ENCODE measurements around the gene LMF1.

The LMF1 gene

GRCh38 chr16:965487-965886 is 5.3 kb downstream of the LMF1 start:
- Histone ChIP-seq H3K4me2 (ENCODE audit: low read depth, low read length, poor library complexity, severe bottlenecking) (no peak overlapping the region), H3K9ac (ENCODE audit: low read length) (no peak overlapping the region), H3K9me3 (ENCODE audit: insufficient read depth, low read length) (no peaks in the 10 kb centered on the region), H3K4me3 (ENCODE audit: insufficient read depth, low read length, poor library complexity, severe bottlenecking) (no peak overlapping the region), H2AFZ (ENCODE audit: low read depth, low read length, severe bottlenecking) (no peak overlapping the region), H3F3A (ENCODE audit: insufficient read depth) (no peaks in the 10 kb centered on the region), H3K36me3 (ENCODE audit: low read length) (no peaks in the 10 kb centered on the region), H4K20me1 (ENCODE audit: low read depth, low read length) (no peaks in the 10 kb centered on the region), H3K9me2 (replicated peaks; ENCODE audit: insufficient read depth, low read length) (no peaks in the 10 kb centered on the region), H3K27ac (ENCODE audit: low read depth, low read length) (no peak overlapping the region), H3K79me2 (ENCODE audit: insufficient read depth, low read length) (no peaks in the 10 kb centered on the region), H3K27me3 (ENCODE audit: low read length) (no peaks in the 10 kb centered on the region)
- TF ChIP-seq CTCF (IDR thresholded peaks at IDR 0.05; ENCODE audit: insufficient read depth, low read length, poor library complexity, severe bottlenecking), result no peak
- no peak for TF ChIP-seq EZH2phosphoT487 (conservative IDR thresholded peaks at IDR 0.05; ENCODE audit: low read length)

GRCh38 chr16:965036-965395 is 5.8 kb downstream of the LMF1 start:
- no peak overlapping the region for H3K9ac ChIP-seq (ENCODE audit: low read length)
- no peaks in the 10 kb centered on the region for H3K36me3 ChIP-seq (ENCODE audit: low read length)
- no peaks in the 10 kb centered on the region for H3K79me2 ChIP-seq (ENCODE audit: insufficient read depth, low read length)
- no peak overlapping the region for H2AFZ ChIP-seq (ENCODE audit: low read depth, low read length, severe bottlenecking)
- H3K4me3 ChIP-seq (ENCODE audit: insufficient read depth, low read length, poor library complexity, severe bottlenecking), result no peak overlapping the region
- H3K4me2 ChIP-seq (ENCODE audit: low read depth, low read length, poor library complexity, severe bottlenecking), result no peak overlapping the region
- no peak overlapping the region for H3K27ac ChIP-seq (ENCODE audit: low read depth, low read length)
- H4K20me1 ChIP-seq (ENCODE audit: low read depth, low read length), result no peaks in the 10 kb centered on the region
- no peaks in the 10 kb centered on the region for H3F3A ChIP-seq (ENCODE audit: insufficient read depth)
- no peaks in the 10 kb centered on the region for H3K9me3 ChIP-seq (ENCODE audit: insufficient read depth, low read length)
- TF ChIP-seq CTCF (IDR thresholded peaks at IDR 0.05; ENCODE audit: insufficient read depth, low read length, poor library complexity, severe bottlenecking), result no peak
- no peak for TF ChIP-seq EZH2phosphoT487 (conservative IDR thresholded peaks at IDR 0.05; ENCODE audit: low read length)
- H3K9me2 ChIP-seq (replicated peaks; ENCODE audit: insufficient read depth, low read length), result no peaks in the 10 kb centered on the region
- H3K27me3 ChIP-seq (ENCODE audit: low read length), result no peaks in the 10 kb centered on the region

- Histone ChIP-seq H3K9ac (ENCODE audit: low read length) (no peak overlapping the region), H3K79me2 (ENCODE audit: insufficient read depth, low read length) (no peaks in the 10 kb centered on the region), H3K27ac (ENCODE audit: low read depth, low read length) (no peak overlapping the region), H3K9me3 (ENCODE audit: insufficient read depth, low read length) (no peaks in the 10 kb centered on the region), H3K9me2 (replicated peaks; ENCODE audit: insufficient read depth, low read length) (no peaks in the 10 kb centered on the region), H3K27me3 (ENCODE audit: low read length) (no peaks in the 10 kb centered on the region), H3K36me3 (ENCODE audit: low read length) (no peaks in the 10 kb centered on the region), H3K4me2 (ENCODE audit: low read depth, low read length, poor library complexity, severe bottlenecking) (no peak overlapping the region), H3K4me3 (ENCODE audit: insufficient read depth, low read length, poor library complexity, severe bottlenecking) (no peak overlapping the region), H3F3A (ENCODE audit: insufficient read depth) (no peaks in the 10 kb centered on the region), H2AFZ (ENCODE audit: low read depth, low read length, severe bottlenecking) (no peak overlapping the region), H4K20me1 (ENCODE audit: low read depth, low read length) (no peaks in the 10 kb centered on the region)
- no peak for TF ChIP-seq CTCF (IDR thresholded peaks at IDR 0.05; ENCODE audit: insufficient read depth, low read length, poor library complexity, severe bottlenecking)
- TF ChIP-seq EZH2phosphoT487 (conservative IDR thresholded peaks at IDR 0.05; ENCODE audit: low read length), result no peak
Observed at GRCh38 chr16:964356-965035, 6.3 kb downstream of the LMF1 start.

Data from SU-DHL-6 (cell line).